HepG2 (cell line): Measurements from ENCODE around the gene THSD1. TPM values are rescaled to one million over a fixed set of nuclear protein-coding genes. Genes with fewer than 3 reads are reported as not detected.

Source experiments
- ERF ChIP-seq: IDR thresholded peaks from 2 replicates; pipeline ENCODE4 v1.6.1; 2018; ENCODE audit warnings: missing biosample characterization, missing genetic modification reagents
- GABPA ChIP-seq, 2 experiments: IDR thresholded peaks; 2 replicates each; pipeline ENCODE4 v1.6.1; 2011 to 2016; ENCODE audit warnings: low read depth in 2 of 2, low read length in 1 of 2, missing biosample characterization in 1 of 2, missing genetic modification characterization in 1 of 2
- HBP1 ChIP-seq: IDR thresholded peaks from 2 replicates; pipeline ENCODE4 v1.6.1; 2016; ENCODE audit warnings: low read depth, control low read depth
- HOXA3 ChIP-seq: sonication (generic); formaldehyde crosslinking; IDR thresholded peaks from 2 replicates; pipeline ENCODE4 v1.5.0; 2020; ENCODE audit warnings: missing genetic modification reagents
- KDM6A ChIP-seq: IDR thresholded peaks from 2 replicates; pipeline ENCODE4 v1.6.1; 2016; ENCODE audit warnings: low read depth
- KLF16 ChIP-seq, 2 experiments: sonication (generic) in 1 of 2; formaldehyde crosslinking in 1 of 2; IDR thresholded peaks; 2 replicates each; pipeline versions ENCODE4 v1.6.1 to v1.8.0; 2016 to 2023; ENCODE audit warnings: missing genetic modification reagents in 2 of 2, missing compliant biosample characterization in 1 of 2
- NR0B2 ChIP-seq: sonication (generic); formaldehyde crosslinking; IDR thresholded peaks from 2 replicates; pipeline ENCODE4 v1.4.0; 2020; ENCODE audit warnings: mild to moderate bottlenecking, missing genetic modification reagents
- RXRA ChIP-seq: sonication (generic); formaldehyde crosslinking; IDR thresholded peaks from 2 replicates; pipeline ENCODE4 v1.5.1; 2020; ENCODE audit warnings: missing genetic modification reagents
- ZBTB7B ChIP-seq: sonication (generic); formaldehyde crosslinking; IDR thresholded peaks from 2 replicates; pipeline ENCODE4 v1.4.0; 2020; ENCODE audit warnings: missing genetic modification reagents
- ZNF510 ChIP-seq: sonication (generic); formaldehyde crosslinking; IDR thresholded peaks from 2 replicates; pipeline ENCODE4 v1.4.0; 2020; ENCODE audit warnings: low read depth, mild to moderate bottlenecking, missing genetic modification reagents
- ZSCAN30 ChIP-seq: sonication (generic); formaldehyde crosslinking; IDR thresholded peaks from 2 replicates; pipeline ENCODE4 v1.5.0; 2020; ENCODE audit warnings: mild to moderate bottlenecking, missing genetic modification reagents
- polyA plus RNA-seq, 8 experiments: library from polyadenylated mRNA; depleted of rRNA in 3 of 8; stranded (reverse) in 7 of 8; unstranded in 1 of 8; fragments of >200 nt; fragmentation: Illumina TruSeq in 4 of 8; extraction: Trizol in 4 of 8; gene quantifications; 2 replicates each; pipeline versions ENCODE4 v1.2.1 to v1.2.3, GENCODE V29; 2011 to 2016; ENCODE audit warnings: low read depth in 4 of 8, missing spikeins in 1 of 8, mixed read lengths in 1 of 8; ENCODE audit not compliant: insufficient read depth in 1 of 8
- total RNA-seq, 5 experiments: library from RNA; depleted of rRNA; stranded (reverse); fragments of >200 nt; fragmentation: Illumina TruSeq; extraction: Trizol; gene quantifications; 2 replicates each; pipeline ENCODE4 v1.2.3, GENCODE V29; 2016; ENCODE audit warnings: low read depth in 1 of 5
- TF ChIP-seq, protein P1 (sequence below), 2 experiments: sonication (generic) in 1 of 2; formaldehyde crosslinking in 1 of 2; IDR thresholded peaks; 2 replicates each; pipeline versions ENCODE4 v1.5.1 to v1.6.1; 2011 to 2020; ENCODE audit warnings: borderline replicate concordance in 1 of 2, low read depth in 1 of 2, low read length in 1 of 2, mild to moderate bottlenecking in 1 of 2, missing genetic modification reagents in 1 of 2, moderate library complexity in 1 of 2
- TF ChIP-seq, protein P2 (sequence below), 2 experiments: fragments of 450-650 bp in 1 of 2; sonication (generic) in 1 of 2; formaldehyde crosslinking in 1 of 2; IDR thresholded peaks; 2 replicates each; pipeline versions ENCODE4 v1.6.1 to v1.8.0; 2016 to 2022; ENCODE audit warnings: antibody characterized with exemption in 1 of 2, mild to moderate bottlenecking in 1 of 2, missing genetic modification reagents in 1 of 2

The THSD1 gene
- total and polyA plus RNA-seq, 2 of the 13 experiments (the other 11 are each of a cell fraction or from before 2014, with no cell fraction given), result 0.11 to 0.15 TPM

DNA sequence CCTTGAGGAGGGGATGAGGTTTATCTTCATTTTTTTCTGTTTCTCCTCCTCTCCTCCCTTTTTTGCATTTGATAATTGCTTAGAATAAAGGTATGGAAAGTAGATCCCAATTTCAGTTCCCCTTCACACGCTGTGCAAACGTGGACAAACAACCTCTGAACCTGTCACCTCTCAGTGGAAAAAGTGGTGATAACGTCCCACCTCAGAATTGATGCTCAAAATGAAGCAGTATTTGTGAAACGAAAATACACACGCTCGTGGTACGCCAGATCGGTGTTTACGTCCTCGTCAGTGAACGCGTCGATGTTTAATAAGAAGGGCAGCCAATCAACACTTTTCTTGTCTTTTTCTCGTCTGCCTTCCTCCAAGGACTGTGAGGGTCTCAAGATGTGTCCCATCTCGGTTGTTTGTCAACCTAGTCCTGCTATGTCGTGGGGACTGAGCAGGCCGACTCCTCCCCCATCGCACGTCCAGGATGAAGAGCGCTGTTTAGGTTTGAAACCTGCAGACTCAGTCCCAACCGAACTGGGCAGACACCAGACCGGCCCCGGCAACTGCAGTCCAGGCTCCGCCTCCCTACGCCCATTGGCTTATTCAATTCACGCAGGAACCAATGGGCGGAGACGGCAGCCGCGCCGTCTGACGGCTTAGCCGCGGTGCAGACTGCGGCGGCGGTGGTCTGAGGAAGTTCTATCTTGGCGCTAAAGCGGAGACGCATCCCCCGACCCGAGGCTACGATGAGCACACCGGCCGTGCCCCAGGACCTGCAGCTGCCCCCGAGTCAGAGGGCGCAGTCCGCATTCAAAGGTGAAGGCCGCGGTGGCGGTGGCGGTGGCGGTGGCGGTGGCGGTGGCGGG is 49.1 kb upstream of the THSD1 start, which contains the start of gene CKAP2 (continued):
- TF ChIP-seq, protein P1, sequence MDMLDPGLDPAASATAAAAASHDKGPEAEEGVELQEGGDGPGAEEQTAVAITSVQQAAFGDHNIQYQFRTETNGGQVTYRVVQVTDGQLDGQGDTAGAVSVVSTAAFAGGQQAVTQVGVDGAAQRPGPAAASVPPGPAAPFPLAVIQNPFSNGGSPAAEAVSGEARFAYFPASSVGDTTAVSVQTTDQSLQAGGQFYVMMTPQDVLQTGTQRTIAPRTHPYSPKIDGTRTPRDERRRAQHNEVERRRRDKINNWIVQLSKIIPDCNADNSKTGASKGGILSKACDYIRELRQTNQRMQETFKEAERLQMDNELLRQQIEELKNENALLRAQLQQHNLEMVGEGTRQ (IDR thresholded peaks at IDR 0.05; ENCODE audit: low read depth, low read length), result no peak
- TF ChIP-seq, protein P1 (CRISPR knock-in tag; IDR thresholded peaks at IDR 0.05; ENCODE audit: borderline replicate concordance), result no peak
- TF ChIP-seq HOXA3 (CRISPR knock-in tag), result peak; percentile 42
- TF ChIP-seq ERF (CRISPR knock-in tag), result no peak
- TF ChIP-seq KDM6A (CRISPR knock-in tag), result no peak
- TF ChIP-seq KLF16 (CRISPR knock-in tag; IDR thresholded peaks at IDR 0.05), result 0 out of 4 replicates have a peak, but pooled peaks of 1 of the 2 experiments have one; percentile 18
- TF ChIP-seq ZNF510 (CRISPR knock-in tag), result no peak; the same call in 1 of the 2 replicates
- TF ChIP-seq GABPA (IDR thresholded peaks at IDR 0.05; ENCODE audit: low read depth, low read length), result no peak
- TF ChIP-seq GABPA (CRISPR knock-in tag; IDR thresholded peaks at IDR 0.05; ENCODE audit: low read depth), result no peak
- no peak for TF ChIP-seq HBP1 (CRISPR knock-in tag)
- no peak for TF ChIP-seq ZSCAN30 (CRISPR knock-in tag)
- TF ChIP-seq RXRA (CRISPR knock-in tag), result peak; percentile 19; the same call in 1 of the 2 replicates
- TF ChIP-seq, protein P2, sequence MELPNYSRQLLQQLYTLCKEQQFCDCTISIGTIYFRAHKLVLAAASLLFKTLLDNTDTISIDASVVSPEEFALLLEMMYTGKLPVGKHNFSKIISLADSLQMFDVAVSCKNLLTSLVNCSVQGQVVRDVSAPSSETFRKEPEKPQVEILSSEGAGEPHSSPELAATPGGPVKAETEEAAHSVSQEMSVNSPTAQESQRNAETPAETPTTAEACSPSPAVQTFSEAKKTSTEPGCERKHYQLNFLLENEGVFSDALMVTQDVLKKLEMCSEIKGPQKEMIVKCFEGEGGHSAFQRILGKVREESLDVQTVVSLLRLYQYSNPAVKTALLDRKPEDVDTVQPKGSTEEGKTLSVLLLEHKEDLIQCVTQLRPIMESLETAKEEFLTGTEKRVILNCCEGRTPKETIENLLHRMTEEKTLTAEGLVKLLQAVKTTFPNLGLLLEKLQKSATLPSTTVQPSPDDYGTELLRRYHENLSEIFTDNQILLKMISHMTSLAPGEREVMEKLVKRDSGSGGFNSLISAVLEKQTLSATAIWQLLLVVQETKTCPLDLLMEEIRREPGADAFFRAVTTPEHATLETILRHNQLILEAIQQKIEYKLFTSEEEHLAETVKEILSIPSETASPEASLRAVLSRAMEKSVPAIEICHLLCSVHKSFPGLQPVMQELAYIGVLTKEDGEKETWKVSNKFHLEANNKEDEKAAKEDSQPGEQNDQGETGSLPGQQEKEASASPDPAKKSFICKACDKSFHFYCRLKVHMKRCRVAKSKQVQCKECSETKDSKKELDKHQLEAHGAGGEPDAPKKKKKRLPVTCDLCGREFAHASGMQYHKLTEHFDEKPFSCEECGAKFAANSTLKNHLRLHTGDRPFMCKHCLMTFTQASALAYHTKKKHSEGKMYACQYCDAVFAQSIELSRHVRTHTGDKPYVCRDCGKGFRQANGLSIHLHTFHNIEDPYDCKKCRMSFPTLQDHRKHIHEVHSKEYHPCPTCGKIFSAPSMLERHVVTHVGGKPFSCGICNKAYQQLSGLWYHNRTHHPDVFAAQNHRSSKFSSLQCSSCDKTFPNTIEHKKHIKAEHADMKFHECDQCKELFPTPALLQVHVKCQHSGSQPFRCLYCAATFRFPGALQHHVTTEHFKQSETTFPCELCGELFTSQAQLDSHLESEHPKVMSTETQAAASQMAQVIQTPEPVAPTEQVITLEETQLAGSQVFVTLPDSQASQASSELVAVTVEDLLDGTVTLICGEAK (IDR thresholded peaks at IDR 0.05), result no peak
- TF ChIP-seq, protein P2 (CRISPR knock-in tag; IDR thresholded peaks at IDR 0.05), result no peak; the same call in 1 of the 2 replicates
- peak; percentile 90 for TF ChIP-seq NR0B2
- TF ChIP-seq ZBTB7B (CRISPR knock-in tag), result no peak
